Glomerular visceral epithelial cell (primary cell): Measurements from ENCODE around the gene MGLL.

Source experiments
- DNase-seq: peaks from one replicate; pipeline ENCODE4 v3.0.0-alpha.2; 2016; ENCODE audit errors: extremely low spot score

Gene MGLL

GRCh38 chr3:127822041-127822681 lies at the start of gene MGLL:
MGLL (minus strand) TSS chr3:127822515; CDS start chr3:127822318, 197 bp downstream.
- DNase-seq = peak; percentile 52

DNA sequence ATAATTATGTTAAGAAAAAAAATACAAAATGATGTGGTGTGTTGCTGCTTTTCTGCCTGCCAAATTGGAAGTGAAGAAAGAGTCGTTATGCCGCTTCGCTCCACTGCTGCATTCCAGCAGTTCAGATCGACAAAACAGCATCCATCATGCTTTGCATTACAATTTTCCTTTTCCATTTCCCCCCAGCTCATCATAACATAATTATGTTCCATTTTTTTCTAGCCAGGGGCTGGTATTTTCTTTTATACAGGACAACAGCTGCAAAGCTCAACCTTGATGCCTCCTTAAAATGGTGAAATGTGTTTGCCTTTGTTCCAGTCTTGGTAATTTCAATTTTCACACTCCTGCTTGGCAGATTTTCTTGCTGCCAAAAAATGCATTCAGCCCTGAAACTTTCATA lies 47.8 kb upstream of the MGLL start:
- DNase-seq = no peak

GRCh38 chr3:127867986-127868385 lies 45.7 kb upstream of the MGLL start:
- DNase-seq = no peak

GRCh38 chr3:127867412-127867811 lies 45.1 kb upstream of the MGLL start:
- DNase-seq = no peak

DNA sequence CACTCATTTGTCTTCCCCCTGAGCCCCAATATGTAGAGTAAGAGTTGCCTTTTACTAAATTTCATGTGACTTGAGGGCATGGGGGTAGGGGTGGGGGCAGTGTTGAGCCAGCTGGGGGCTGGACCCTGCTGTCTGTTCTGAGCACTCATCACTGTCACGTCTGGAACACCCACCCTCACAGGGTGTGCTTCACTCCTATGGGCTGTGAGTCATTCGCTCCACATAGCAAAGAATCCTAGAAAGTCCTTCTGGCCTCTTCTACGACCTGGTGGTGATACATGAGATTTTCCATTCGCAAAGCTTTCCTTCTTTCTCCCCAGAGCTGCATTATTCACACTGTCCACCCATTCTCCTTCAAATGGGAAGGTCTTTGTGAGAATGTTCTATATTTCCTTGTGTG lies 43.6 kb upstream of the MGLL start:
- peak; percentile 16 for DNase-seq

DNA sequence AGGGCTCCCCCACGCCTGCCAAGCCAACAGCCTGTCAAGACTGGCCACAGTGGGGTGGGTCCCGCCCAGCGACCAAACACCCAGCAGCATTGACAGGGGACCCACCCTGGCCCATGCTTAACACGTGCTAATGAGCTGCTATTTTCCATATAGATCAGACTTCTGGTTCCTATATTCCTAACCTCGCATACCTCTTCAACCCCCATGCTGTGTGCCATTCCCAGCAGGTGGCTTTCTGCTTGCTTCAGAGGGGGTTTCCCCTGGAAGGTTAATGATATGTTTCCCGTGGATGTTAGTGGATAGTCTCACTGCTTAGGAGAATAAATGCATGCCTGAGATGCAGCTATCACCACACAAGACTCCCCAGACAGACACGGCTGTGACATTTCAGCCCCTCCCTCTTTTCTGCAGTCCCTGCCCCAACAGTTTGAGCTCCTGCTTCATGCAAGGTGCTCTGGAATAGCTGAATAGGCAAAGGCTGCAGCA lies 37.9 kb upstream of the MGLL start:
- no peak for DNase-seq

DNA sequence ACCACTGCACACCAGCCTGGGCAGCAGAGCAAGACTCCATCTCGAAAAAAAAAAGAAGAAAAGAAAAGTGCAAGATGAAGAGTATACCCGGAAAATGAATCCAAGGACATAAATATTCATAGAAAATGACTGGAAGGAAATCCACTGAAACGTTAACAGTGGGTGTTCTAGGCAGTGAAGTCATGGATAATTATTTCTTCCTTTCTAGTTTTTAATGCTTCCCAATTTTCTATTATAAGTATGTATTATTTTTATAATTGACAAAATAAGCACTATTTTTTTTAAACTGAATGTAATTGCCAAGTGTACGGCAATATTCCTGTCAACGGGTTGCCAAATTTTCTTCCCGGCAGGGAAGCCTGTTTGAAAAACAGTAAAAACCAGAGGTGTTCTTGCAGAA lies 37.4 kb upstream of the MGLL start:
- no peak for DNase-seq

DNA sequence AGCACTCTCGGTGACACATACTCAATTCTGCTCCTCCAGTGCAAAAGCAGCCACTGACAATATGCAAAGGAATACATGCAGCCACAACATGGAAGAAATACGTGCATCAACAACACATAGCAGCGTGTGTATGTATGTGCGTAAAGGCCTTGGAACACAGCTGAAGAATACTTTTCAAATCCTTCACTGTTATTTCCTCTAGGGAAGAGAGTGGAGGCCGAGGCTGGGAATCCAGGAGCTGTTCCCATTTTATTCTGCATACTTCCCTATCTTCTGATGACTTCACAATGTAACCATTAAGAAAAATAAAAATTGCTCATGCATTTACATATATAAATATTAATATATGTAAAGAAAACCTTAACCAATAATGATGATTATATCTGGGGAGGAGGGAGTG lies 36.6 kb upstream of the MGLL start:
- no peak for DNase-seq

DNA sequence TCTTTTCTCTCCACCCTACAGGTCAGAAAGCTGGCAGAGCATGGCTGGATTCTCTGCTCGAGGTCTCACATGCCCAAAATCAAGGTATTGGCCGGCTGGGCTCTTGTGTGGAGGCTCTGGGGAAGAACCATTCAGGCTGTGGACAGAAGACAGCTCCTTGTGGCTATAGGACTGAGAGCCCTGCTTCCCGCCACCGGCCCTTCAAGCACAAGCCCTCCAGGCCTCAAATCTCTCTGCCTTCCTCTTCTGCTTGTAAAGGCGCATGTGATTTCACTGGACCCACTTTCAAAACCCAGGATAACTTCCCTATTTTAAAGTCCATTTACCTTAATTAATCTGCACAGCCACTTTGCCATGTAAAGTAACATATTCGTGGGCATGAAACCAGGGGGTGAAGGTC lies 36.2 kb upstream of the MGLL start:
- DNase-seq = no peak

GRCh38 chr3:127857333-127857732 lies 35.0 kb upstream of the MGLL start:
- no peak for DNase-seq

- no peak for DNase-seq
Observed at GRCh38 chr3:127856801-127857200, 34.5 kb upstream of the MGLL start.

- DNase-seq = no peak
Observed at GRCh38 chr3:127855246-127855645, 32.9 kb upstream of the MGLL start.

- DNase-seq = no peak
Observed at GRCh38 chr3:127853681-127854080, 31.4 kb upstream of the MGLL start.

- DNase-seq = no peak
Observed at GRCh38 chr3:127851899-127852298, 29.6 kb upstream of the MGLL start.

GRCh38 chr3:127849368-127849767 lies 27.1 kb upstream of the MGLL start:
- no peak for DNase-seq

DNA sequence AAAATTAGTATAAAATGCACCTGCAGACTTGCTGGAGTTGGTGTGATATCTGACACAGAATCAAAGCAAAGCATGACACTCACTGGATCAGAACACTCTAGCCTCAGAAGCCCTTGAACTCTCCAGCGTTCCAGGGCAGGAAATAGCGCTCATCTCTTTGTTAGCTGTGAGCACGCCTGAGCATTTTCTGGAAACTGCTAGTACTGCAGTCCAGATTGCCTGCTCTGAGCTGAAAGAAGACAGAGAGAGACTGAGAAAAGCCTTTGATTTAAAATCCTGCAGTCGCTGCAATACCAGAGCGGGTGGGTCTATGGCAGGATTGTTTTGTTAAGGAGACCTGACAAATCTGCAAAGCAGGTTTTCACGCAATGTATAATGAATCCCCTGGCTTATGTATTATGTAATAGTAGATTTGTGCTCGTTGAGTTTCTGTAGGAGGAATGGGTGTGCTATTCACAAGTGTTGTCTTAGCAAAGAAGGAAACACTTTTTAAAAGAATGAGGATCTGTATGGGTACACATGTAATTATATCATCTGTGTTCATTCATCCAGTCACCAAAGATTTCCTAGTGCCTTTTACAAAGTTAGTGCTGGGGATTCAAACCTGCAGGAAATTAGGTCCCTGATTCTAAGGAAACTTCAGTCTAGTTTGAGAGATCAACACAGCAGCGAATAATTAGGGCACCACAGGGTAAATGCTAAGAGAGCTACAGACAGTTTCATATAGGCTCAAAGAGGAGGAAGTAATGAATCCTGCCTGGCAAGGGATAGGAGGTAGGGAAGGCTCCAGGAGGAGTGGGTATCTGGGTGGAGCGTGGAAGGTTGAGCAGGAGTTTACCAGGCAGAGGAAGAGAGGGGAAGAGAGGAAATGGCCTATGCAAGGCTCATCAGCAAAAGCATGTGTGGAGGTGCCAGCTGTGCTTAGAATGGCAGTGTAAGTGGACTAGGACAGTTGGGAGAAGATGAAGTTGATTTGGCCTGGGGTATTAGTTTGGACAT lies 26.1 kb upstream of the MGLL start:
- DNase-seq = no peak

- DNase-seq = no peak
Observed at GRCh38 chr3:127847236-127847720, 25.0 kb upstream of the MGLL start.

DNA sequence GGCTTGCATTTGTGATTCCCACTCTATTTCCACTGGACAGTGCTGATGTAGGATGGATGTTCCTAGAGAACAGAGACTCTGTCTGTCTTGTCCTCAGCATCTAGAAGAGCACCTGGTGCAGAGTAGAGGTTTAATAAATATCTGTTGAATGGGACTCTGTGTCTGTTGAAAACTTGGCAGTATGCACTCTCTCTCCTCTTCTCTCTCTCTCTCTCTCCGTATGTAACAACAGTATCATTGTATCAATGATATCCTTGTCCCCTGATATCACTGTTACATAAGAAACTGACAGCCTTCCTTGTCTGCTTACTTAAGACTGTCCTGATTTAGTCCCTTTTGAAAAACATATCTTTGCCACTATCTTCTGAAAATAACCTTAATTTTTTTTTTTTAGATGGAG lies 24.3 kb upstream of the MGLL start:
- no peak for DNase-seq

GRCh38 chr3:127844326-127844942 lies 22.1 kb upstream of the MGLL start:
- DNase-seq = peak; percentile 26

DNA sequence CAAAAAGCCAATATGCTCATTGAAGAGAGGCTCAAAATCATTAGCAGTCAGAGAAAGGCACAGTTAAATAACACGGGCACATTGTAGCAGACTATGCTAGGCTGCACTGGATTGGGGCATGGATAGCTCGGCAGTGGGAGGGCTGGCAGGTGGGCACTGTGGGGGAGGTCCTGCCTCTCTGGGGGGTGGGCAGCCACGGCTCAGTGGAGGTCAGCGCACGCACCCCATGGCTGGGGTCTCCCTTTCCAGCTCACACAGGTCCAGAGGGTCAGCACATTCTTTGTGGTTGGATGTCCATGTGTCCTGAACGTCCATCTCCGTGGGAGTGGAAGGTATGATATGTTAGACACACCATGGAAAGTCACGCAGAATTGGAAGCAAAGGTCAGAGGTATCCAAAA lies 18.4 kb upstream of the MGLL start:
- no peak for DNase-seq

GRCh38 chr3:127839099-127839498 lies 16.8 kb upstream of the MGLL start:
- no peak for DNase-seq
